ENCODE data around the gene PPP1R1C.

PPP1R1C gene

DNA sequence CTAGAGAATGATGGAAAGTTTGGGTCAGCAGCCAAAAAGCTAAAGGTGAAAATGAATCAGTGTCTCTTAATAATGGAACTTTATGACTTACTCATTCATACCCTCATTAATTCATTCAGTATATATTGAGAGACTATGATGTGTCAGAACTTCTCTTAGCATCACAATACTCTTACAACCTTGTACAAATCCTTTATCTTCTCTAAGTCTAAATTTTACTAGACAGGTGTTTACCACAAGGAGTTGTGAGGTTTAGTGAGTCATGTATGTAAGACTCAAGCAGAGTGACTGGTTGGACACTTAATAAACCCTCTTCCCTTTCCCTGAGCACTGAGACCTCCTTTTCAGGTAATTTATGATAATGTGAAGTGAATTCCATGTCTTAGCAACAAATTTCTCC lies 129.6 kb downstream of the PPP1R1C start:
- no peak for DNase-seq

- no peak for DNase-seq
Observed at GRCh38 chr2:182116774-182117173, 131.1 kb downstream of the PPP1R1C start.

- no peak for DNase-seq
Observed at GRCh38 chr2:182117196-182117595, 131.5 kb downstream of the PPP1R1C start.

- DNase-seq: no peak
Observed at GRCh38 chr2:182128821-182129707, 143.4 kb downstream of the PPP1R1C start.

DNA sequence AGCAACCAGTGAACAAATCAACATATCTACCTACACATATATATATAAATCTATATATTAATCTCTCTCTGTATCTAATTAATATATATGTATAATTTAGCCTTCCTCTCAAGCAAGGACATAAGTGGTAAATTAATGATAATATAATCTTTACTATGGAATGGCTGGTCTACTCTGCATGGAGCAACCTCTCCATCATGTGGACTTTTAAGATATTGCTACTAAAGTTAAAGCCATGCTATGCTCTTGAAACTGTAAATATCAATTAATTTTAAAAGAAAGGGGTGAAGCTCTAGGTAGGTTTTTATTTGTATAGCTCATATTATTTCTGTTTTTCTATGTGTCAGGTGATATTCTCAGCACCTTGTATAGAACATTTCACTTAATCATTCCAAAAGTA lies 147.0 kb downstream of the PPP1R1C start:
- DNase-seq: no peak

DNA sequence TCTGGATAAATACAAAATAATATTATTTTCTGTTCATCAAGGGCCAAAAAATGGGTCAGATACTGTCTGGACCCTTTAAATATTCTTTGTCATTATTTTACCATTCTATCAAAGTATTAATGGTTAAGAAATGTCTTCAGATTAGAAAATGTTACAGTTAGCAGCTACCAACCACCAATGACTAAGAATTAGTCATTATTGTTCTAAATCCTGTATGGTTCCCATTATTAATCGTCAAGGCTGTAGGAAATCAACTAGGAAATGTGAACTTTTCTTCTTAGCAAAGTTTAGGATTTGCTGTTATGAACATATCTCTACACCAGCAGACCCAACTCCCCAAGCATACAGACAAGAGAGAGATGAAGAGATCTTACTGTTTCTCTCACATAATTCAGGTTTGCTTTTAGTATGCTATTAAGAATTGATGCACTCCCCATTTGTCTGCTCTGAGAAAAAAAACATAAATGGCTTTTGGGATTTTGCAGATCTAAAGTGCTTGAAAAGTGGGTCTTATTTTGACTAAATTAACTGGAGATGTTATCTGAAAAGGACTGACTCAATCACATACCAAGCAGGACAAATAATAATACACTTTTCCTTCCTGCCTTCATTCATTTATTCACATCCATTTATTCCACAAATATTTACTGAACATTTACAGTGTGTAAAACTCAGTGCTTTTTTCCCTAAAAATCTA lies 147.7 kb downstream of the PPP1R1C start:
- DNase-seq: no peak

GRCh38 chr2:182134201-182134600 lies 148.5 kb downstream of the PPP1R1C start:
- DNase-seq: no peak

DNA sequence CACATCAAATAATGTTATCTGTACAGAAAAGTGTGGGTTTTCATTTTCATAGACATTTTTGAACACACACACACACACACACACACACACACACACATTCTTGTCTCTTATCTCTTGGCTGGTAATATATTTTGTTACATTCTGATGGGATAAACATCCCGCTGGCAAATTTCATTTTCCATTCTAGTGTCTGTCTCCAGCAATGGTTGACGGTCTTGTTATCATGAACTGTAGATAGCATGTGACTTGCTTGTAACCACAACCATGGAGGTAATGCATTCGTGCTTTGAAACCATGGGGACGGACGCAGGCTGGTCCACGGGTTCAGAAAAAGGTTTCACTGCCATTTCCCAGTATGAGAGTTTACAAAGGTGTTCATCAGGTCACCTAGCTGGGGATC lies 156.4 kb downstream of the PPP1R1C start:
- no peak for DNase-seq

GRCh38 chr2:182144041-182144775 lies 158.6 kb downstream of the PPP1R1C start:
- DNase-seq: no peak

- no peak for DNase-seq
Observed at GRCh38 chr2:182144776-182145165, 159.1 kb downstream of the PPP1R1C start.

DNA sequence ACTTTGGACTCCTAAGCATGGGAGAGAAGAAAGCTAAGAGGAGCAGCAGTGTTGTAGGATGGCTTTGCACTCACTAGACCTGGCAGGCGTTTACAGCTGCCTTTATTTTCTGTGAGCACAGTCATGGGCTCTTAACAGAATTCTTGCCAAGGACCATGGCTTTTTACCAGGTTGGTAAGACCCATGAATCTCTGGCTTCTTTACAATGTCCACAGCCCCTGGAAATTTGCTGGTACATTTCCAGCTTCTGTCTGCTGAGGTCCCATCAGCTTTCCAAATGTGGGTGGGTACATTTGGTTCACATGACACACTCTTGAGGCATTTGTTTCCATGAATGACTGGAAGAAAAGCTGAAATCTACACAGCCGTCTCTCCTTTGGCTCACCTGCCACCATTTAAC lies 162.7 kb downstream of the PPP1R1C start:
- no peak for DNase-seq

DNA sequence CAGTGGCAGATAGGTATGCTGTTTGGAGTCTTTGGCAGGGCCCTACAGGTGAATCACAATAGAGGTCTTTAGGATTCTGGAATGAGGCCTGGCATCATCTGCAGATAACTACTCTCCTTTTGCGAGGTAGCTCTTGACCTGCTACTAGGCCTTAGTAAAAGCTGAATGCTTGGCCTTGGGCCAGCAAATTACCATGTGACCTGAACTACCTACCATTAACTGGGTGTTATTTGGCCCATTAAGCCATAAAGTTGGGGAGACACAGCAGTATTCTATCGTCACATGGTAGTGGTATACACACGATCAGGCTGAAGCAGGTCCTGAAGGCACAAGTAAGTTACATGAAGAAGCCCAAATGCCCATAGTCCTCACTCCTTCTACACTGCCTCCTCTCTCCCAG lies 178.2 kb downstream of the PPP1R1C start:
- no peak for DNase-seq

DNA sequence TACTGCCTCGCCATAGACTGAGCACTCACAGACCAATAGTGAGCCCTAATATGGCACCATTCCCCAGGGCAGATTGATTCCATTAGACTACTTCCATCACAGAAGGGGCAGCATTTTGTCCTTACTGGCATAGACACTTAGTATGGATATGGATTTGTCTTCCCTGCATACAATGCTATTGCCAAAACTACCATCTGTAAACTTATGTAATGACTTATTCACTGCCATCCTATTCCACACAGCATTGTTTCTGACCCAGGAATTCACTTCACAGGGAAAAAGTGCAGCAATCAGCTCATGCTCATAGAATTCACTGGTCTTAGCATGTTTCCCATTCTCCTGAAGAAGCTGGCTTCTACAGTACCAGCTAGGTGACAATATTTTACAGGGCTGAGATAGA lies 179.0 kb downstream of the PPP1R1C start:
- DNase-seq: no peak

DNA sequence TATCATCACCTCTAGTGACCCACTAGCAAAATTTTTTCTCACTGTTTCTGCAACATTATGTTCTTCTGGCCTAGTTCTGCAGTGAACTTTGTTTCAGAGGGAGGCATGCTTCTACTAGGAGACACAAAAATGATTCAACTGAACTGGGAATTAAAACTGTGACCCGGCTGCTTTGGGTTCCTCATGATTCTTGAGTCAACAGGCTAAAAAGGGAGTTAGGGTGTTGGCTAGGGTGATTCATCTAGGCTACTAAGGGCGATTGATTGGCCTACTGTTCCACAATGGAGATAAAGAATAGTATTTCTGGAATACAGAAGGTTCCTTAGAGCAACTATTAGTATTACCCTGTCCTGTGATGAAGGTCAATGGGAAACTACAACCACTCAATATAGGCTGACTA lies 179.5 kb downstream of the PPP1R1C start:
- DNase-seq: no peak

DNA sequence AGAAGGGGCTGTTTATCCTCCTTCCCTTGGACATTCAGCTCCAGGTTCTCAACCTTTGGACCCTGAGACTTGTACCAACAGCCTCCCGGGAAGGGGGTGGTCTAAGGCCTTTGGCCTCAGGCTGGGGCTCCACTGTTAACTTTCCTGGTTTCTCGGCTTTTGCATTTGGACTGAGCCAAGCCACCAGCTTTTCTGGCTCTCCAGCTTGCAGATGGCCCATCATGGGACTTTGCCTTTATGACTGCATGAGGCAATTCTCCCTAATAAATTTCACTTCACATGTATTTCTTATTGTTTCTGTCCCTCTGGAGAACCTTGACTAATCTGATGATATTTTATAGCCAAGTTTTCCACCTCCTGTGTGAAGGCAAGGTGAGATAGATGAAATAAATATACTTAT lies 180.8 kb downstream of the PPP1R1C start:
- no peak for DNase-seq

- no peak for DNase-seq
Observed at GRCh38 chr2:182166841-182167240, 181.2 kb downstream of the PPP1R1C start.

Data from stimulated activated CD4-positive, alpha-beta T cell treated with anti-CD3 and anti-CD28 coated beads, Interleukin-1b, Interleukin-23, amount 100 ng/mL, for 48 hours (primary cell).